AG09319 (cell line): ENCODE data around the gene PLSCR4.
"Not testable (repeated sequence)": the region's sequence is repeated elsewhere in the genome, so short reads cannot be mapped to it uniquely, and the experiment has no call there.

Experiments used
- DNase-seq: peaks from one replicate; pipeline ENCODE4 v3.0.0-alpha.2; 2010; ENCODE audit warnings: low read depth; ENCODE audit errors: extremely low read depth
- TF ChIP-seq, protein P1 (sequence below): IDR thresholded peaks from 2 replicates; pipeline ENCODE4 v1.5.1; 2011; ENCODE audit warnings: low read depth, mild to moderate bottlenecking, inconsistent platforms, low read length, moderate library complexity

Gene PLSCR4, protein sequence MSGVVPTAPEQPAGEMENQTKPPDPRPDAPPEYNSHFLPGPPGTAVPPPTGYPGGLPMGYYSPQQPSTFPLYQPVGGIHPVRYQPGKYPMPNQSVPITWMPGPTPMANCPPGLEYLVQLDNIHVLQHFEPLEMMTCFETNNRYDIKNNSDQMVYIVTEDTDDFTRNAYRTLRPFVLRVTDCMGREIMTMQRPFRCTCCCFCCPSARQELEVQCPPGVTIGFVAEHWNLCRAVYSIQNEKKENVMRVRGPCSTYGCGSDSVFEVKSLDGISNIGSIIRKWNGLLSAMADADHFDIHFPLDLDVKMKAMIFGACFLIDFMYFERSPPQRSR

DNA sequence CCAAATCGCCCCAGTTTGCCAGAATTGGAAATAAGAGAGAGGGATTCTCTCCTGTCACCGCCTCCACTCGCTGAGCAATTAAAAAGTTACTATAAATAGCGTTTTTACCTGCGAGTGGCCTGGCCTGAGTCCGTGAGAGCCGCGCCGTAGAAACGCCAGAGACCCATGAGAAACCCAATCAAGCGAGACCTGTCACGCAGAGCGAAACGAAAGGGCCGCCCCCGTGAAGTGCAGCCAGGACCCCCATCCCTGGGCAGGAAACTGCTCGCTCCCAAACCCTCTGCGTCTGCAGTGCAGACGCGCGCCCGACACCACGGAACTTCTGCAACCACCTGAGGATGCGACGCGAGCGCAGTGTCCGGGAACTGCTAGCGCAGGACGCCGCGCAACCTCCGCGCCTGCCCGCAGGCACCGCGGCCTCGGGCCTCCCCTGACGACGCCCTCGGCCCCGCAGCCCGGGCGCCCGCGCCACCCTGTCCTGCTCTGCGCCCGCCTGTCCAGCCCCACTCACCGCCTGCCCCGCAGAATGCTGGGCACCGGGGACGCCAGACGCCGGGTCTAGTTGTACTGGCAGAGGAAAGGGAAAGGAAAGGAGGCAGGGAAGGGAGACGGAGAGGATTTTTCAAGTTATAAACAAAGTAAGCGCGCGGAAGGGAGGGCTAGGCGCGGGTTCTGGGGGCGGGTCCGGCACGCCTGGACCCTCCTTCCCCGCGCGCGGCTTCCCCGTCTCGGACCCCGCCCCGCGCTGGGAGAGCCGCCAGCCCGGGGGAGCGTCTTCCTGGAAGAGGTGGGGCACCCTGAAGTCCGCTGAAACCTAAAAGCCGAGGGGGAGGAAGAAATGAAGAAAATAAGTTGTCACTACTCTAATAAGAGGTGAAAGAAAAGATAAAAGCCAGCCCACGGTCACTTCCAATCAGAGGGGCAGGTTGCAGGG, at the start of gene PLSCR4:
PLSCR4 (minus strand) TSS at position 657 of the 934 bp plus-strand sequence. CDS start 29,034 bp downstream, outside the sequence.
- TF ChIP-seq, protein P1, sequence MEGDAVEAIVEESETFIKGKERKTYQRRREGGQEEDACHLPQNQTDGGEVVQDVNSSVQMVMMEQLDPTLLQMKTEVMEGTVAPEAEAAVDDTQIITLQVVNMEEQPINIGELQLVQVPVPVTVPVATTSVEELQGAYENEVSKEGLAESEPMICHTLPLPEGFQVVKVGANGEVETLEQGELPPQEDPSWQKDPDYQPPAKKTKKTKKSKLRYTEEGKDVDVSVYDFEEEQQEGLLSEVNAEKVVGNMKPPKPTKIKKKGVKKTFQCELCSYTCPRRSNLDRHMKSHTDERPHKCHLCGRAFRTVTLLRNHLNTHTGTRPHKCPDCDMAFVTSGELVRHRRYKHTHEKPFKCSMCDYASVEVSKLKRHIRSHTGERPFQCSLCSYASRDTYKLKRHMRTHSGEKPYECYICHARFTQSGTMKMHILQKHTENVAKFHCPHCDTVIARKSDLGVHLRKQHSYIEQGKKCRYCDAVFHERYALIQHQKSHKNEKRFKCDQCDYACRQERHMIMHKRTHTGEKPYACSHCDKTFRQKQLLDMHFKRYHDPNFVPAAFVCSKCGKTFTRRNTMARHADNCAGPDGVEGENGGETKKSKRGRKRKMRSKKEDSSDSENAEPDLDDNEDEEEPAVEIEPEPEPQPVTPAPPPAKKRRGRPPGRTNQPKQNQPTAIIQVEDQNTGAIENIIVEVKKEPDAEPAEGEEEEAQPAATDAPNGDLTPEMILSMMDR, result no peak
- peak; percentile 61 for DNase-seq

DNA sequence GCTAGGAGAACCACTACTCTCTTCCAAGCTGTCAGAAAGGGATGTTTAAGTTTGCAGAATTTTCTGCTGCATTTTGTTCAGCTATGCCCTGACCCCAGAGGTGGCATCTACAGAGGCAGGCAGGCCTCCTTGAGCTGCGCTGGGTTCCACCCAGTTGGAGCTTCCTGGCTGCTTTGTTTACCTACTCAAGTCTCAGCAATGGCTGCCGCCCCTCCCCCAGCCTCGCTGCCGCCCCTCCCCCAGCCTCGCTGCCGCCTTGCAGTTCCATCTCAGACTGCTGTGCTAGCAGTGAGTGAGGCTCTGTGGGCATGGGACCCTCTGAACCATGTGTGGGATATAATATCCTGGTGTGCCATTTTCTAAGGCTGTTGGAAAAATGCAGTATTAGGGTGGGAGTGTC, 42.5 kb upstream of the PLSCR4 start:
- DNase-seq, result not testable (repeated sequence)

DNA sequence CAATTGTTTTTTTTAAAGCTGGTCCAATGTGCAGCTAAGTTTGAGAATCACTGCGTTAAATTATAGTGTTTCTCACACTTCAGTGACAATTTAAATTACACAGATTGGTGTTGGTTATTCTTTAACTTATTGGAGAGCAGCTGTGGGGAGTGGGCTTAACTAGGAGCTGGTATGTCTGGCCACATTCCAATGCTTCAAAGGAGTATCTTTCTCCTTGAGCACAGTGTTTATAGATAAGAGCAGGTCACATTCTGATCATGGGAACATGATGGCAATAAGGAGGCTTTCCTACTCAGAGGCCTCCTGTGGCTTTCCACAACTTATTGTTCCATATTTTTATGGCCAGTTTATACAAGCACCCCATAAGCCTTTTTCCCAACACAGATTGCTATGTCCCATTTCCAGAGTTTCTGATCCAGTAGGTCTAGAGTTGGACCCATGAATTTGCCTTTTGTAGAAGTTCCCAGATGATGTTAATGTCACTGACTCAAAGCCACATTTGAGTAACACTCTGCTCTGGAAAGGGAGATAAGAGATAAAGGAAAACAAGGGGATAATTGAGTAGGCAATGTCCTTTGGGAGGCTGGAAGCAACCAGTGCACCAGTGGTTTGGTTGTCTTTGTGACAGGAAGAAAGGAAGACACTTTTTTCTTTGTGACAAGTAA, 33.0 kb upstream of the PLSCR4 start:
- TF ChIP-seq, protein P1, result no peak
- no peak for DNase-seq

DNA sequence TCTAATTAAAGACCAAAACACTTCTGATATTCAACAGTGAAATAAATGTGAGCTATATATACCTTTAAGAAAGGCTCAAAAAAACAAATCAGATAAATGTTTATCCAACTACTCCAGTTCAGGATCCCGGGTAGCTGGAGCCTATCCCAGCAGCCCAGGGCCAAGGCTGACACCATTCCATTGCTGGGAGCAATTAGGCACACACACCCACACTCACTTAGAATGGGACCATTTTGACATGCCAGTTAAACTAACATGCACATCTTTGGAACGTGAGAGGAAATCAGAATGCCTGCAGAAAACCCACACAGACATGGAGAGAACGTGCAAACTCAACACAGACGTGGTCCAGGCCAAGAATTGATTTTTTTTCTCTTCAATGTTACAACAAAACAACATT, 30.0 kb upstream of the PLSCR4 start:
- TF ChIP-seq, protein P1, result no peak
- DNase-seq, result peak; percentile 84

DNA sequence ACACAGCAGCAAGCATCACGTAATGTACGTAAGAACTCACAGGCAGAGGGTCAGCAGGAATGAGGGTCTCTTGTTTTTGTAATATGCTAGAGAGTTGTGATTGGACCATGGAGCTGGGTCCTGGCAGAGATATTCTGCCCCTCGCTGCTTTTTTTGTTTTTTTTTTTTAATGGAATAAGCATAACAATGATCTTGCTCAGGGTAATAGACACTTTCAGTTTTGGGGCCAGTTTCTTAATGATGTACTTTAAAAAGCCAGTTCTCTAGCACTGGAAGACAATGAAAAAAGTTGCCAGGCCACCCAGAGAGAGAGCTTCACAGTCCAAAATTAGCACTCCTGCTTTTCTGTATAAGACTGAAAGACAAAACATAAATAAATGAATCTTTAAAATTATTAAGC, 29.0 kb upstream of the PLSCR4 start:
- DNase-seq, result no peak
- TF ChIP-seq, protein P1, result no peak

DNA sequence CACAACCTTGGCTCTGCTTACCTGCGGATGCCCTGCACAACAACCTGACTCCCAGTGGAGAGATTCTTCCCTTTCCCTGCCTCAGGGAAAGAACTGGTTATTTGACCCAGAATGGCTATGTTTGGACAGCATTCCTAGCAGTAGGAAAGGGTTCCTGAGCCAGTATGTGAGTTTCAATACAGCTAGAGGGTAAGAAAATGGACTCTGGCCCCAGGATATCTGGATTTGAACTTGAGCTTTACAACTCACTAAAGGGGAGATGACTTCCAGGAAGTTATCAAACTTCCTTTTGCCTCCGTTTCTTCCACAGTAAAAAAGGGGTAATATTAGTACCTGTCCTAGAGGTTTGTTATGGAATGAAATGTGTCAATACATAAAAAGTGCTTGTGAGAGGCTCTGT, 28.1 kb upstream of the PLSCR4 start:
- TF ChIP-seq, protein P1, result no peak

DNA sequence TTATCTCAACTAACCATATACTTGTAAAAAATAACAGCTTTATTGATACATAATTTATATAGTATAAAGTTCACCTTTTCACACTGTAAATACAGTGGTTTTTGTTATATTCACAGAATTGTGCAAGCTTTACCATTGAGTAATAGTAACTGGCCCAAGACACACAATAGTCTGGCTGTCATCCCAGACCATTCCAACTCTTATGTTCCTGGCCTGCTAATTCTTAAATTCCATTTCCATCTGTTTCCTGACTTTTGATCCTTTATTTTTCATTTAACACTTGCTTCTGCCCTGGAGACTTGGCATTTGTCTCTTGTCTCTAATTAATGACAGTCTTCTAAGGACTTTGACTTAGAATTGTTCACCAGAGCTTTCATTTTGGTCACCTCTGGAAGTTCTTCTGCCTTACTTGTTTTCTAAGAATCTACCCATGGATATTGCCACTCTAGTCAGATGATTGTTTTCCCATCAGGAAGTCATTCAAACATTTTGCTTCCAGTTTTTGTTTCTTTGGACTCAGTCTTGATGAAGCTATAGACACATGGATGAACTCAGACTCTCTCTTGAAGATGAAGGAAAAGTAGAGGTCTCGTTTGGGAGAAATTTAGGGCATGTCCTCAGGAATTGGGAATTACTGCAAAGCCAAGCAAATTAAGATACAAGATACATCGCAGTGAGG, 27.2 kb upstream of the PLSCR4 start:
- peak; percentile 84 for DNase-seq
- TF ChIP-seq, protein P1, result no peak

More for the DNA sequence above, 28.1 kb upstream of the PLSCR4 start:
- DNase-seq, result no peak
